Activated CD8-positive, alpha-beta T cell treated with anti-CD3 and anti-CD28 coated beads for 36 hours (primary cell): Measurements from ENCODE around the gene LRRC43. TPM values are rescaled to one million over a fixed set of nuclear protein-coding genes. Genes with fewer than 3 reads are reported as not detected.

Experiments
- ATAC-seq: fragments of 200-7000 bp; cut with Tn5 transposase; one replicate; pipeline ENCODE4 v1.10.0; 2021; ENCODE audit warnings: mild to moderate bottlenecking, moderate library complexity
- CTCF ChIA-PET: fragments of 350-600 bp; sonication (Branson Sonifier 250); formaldehyde crosslinking; loops from one replicate; lab custom pipeline; 2021; ENCODE audit warnings: antibody characterized with exemption; lab: Charles Lee
- POLR2A ChIA-PET: fragments of 350-600 bp; sonication (Branson Sonifier 250); formaldehyde crosslinking; loops from one replicate; lab custom pipeline; 2021; ENCODE audit warnings: antibody characterized with exemption; lab: Charles Lee
- DNase-seq: peaks from one replicate; pipeline ENCODE4 v3.0.0-alpha.2; 2020
- H3K27ac Mint-ChIP-seq: one replicate; pipeline ENCODE4 v1.8.0; 2021; ENCODE audit warnings: mild to moderate bottlenecking, mixed read lengths
- H3K27me3 Mint-ChIP-seq: one replicate; pipeline ENCODE4 v1.8.0; 2021; ENCODE audit warnings: mixed read lengths
- H3K36me3 Mint-ChIP-seq: one replicate; pipeline ENCODE4 v1.8.0; 2021; ENCODE audit warnings: low read depth, mixed read lengths
- H3K4me1 Mint-ChIP-seq: one replicate; pipeline ENCODE4 v1.8.0; 2021; ENCODE audit warnings: low read depth, mixed read lengths
- H3K4me3 Mint-ChIP-seq: one replicate; pipeline ENCODE4 v1.8.0; 2021; ENCODE audit warnings: mild to moderate bottlenecking, moderate library complexity, mixed read lengths
- H3K9me3 Mint-ChIP-seq: one replicate; pipeline ENCODE4 v1.8.0; 2021; ENCODE audit warnings: mixed read lengths
- CTCF ChIP-seq: fragments of 200-600 bp; IDR thresholded peaks from one replicate; pipeline ENCODE4 v1.8.0; 2022; ENCODE audit warnings: antibody characterized with exemption, mild to moderate bottlenecking
- intact Hi-C: fragments of 100-400 bp; cut with micrococcal nuclease; formaldehyde crosslinking; loops from one replicate; pipeline ENCODE4 v1.10.0; 2022
- total RNA-seq, 2 experiments: library from RNA; stranded (reverse); gene quantifications; one replicate each; pipeline ENCODE4 v1.2.3, GENCODE V29; 2021

Gene LRRC43
- total RNA-seq, 2 experiments from 2014 or later: not detected

DNA sequence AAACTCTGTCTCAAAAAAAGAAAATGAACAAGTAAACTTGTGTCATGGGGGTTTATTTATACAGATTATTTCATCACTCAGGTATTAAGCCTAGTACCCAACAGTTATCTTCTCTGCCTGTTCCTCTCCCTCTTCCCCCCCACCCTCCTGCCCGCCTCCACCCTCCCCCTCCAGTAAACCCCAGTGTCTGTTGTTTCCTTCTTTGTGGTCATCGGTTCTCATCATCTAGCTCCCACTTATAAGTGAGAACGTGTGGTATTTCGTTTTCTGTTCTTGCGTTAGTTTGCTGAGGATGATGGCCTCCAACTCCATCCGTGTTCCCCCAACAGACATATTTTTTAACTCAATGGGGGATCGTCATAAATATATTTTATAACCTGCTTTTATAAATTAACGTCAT lies 21.2 kb upstream of the LRRC43 start:
- no peaks in the 10 kb centered on the region for H3K27me3 Mint-ChIP-seq
- POLR2A ChIA-PET: interaction anchor here (0.6 to 0.9 kb wide), 2 partner anchors 13 to 341 kb away, joined by 3 read pairs; no protein-coding TSS in a partner anchor
- TF ChIP-seq CTCF: no peak

GRCh38 chr12:122162976-122163375 lies 19.9 kb upstream of the LRRC43 start:
- DNase-seq (no peak), ATAC-seq (no peak)
- Mint-ChIP-seq H3K27ac (no peak overlapping the region), H3K27me3 (peaks cover 1% of the 10 kb centered on the region), H3K4me3 (no peak overlapping the region), H3K9me3 (no peaks in the 10 kb centered on the region), H3K36me3 (no peaks in the 10 kb centered on the region), H3K4me1 (peaks cover 20% of the 10 kb centered on the region)
- no peak for TF ChIP-seq CTCF
- ChIA-PET POLR2A (no interaction called here), CTCF (no interaction called here)
- intact Hi-C loops: no loop called here

More for the DNA sequence above, 21.2 kb upstream of the LRRC43 start:
- DNase-seq (peak; percentile 47), ATAC-seq (peak; percentile 65)
- Mint-ChIP-seq H3K4me1 (peaks cover 13% of the 10 kb centered on the region), H3K27ac (peak overlapping the region; percentile 69), H3K36me3 (no peaks in the 10 kb centered on the region), H3K9me3 (no peaks in the 10 kb centered on the region), H3K4me3 (no peak overlapping the region)
- intact Hi-C loops: no loop called here
- CTCF ChIA-PET: interaction anchor here (0.7 to 1.2 kb wide), 2 partner anchors 29 to 39 kb away, joined by 3 read pairs; no protein-coding TSS in a partner anchor

DNA sequence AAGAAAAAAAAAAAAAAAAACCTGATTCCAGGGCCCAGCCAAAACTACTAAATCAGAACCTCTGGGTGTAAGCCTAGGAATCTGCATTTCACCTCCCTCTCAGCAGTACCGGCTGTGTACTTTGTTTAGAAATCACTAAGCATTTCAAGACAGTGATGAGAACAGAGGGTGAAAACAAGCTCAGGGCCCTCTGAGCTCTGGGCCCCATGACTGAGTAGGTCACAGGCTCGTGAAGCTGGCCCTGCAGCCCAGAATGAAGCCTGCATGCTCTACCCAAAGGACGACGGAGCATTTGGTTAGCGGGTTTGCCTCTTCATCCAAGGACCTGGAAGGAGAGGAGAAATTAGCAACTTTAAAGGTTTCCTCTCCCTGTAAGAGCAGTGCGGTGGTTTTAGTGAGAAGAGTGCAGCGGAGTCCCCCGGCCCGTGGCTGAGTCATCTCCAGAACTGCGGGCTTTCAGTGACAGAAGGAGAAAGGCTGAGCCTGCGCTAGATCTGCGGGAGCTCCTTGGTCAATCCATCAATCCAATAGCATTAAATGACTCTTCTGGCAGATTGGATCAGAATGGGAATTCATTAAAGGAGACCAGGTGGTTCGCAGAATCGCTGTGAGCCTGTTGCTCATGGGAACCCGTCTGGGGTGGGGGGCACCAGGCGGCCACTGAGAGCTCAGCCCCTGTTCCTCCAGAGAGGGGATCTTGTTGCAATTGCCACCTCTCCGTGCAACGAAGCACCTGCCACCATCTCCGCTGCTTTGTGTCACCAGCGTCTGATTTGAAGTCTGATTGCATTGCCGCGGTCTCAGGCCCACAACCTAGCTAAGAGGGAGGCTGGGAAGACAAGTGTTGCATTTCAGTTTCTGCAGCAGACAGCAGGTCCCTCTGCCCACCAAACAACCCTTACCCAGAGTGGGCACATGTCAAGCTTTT lies 16.2 kb upstream of the LRRC43 start:
- intact Hi-C loops: no loop called here
- CTCF ChIA-PET: interaction anchor here (1.0 to 1.9 kb wide), 6 partner anchors 36 to 175 kb away, joined by 3 to 6 read pairs (median 4); no protein-coding TSS in a partner anchor
- peaks cover 1% of the 10 kb centered on the region for H3K27me3 Mint-ChIP-seq
- ATAC-seq (peak; percentile 79), DNase-seq (peak; percentile 74)
- no peak overlapping the region for H3K4me3 Mint-ChIP-seq
- H3K4me1 Mint-ChIP-seq: peaks cover 18% of the 10 kb centered on the region
- peak overlapping the region; percentile 9 for H3K27ac Mint-ChIP-seq
- no peak for TF ChIP-seq CTCF
- no peaks in the 10 kb centered on the region for H3K9me3 Mint-ChIP-seq
- H3K36me3 Mint-ChIP-seq: no peaks in the 10 kb centered on the region
- POLR2A ChIA-PET: interaction anchor here (0.6 to 2.0 kb wide), 4 partner anchors 9 to 107 kb away, joined by 3 to 5 read pairs (median 4); no protein-coding TSS in a partner anchor

GRCh38 chr12:122167356-122167925 lies 15.5 kb upstream of the LRRC43 start:
- intact Hi-C loops: no loop called here
- peaks cover 1% of the 10 kb centered on the region for H3K27me3 Mint-ChIP-seq
- ChIA-PET POLR2A (interaction anchor here (0.9 to 2.0 kb wide), 3 partner anchors 9 to 39 kb away, joined by 4 to 5 read pairs (median 5); no protein-coding TSS in a partner anchor), CTCF (interaction anchor here (1.0 to 1.9 kb wide), 5 partner anchors 37 to 176 kb away, joined by 3 to 6 read pairs (median 3); no protein-coding TSS in a partner anchor)
- no peak overlapping the region for H3K4me3 Mint-ChIP-seq
- ATAC-seq (peak; percentile 5), DNase-seq (no peak)
- TF ChIP-seq CTCF: no peak
- no peaks in the 10 kb centered on the region for H3K36me3 Mint-ChIP-seq
- peaks cover 14% of the 10 kb centered on the region for H3K4me1 Mint-ChIP-seq
- no peaks in the 10 kb centered on the region for H3K9me3 Mint-ChIP-seq
- no peak overlapping the region for H3K27ac Mint-ChIP-seq
